Measurements from ENCODE around the gene PHTF2.
"Not testable (repeated sequence)": the region's sequence is repeated elsewhere in the genome, so short reads cannot be mapped to it uniquely, and the experiment has no call there.

PHTF2 gene

DNA sequence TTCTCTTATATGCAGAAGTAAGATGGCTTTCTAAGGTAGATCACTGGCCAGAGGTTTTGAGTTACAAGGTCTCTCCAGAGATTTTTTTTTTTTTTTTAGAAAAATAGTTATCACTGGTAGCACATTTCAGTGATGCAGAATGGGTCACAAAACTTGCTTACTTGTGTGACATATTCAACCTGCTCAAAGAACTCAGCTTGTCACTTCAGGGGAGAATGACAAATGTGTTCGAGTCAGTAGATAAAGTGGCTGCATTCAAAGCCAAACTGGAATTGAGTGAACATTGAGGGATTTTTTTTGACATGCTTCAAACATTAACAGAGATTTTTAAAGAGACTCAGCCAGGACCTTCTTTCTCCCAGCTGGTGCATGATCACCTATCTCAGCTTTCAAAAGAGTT, 33.4 kb downstream of the PHTF2 start:
- no peak for DNase-seq

- DNase-seq, result no peak
These were observed 34.6 kb downstream of the PHTF2 start for GRCh38 chr7:77833136-77833535.

GRCh38 chr7:77836425-77836824, 37.9 kb downstream of the PHTF2 start:
- DNase-seq, result not testable (repeated sequence)

DNA sequence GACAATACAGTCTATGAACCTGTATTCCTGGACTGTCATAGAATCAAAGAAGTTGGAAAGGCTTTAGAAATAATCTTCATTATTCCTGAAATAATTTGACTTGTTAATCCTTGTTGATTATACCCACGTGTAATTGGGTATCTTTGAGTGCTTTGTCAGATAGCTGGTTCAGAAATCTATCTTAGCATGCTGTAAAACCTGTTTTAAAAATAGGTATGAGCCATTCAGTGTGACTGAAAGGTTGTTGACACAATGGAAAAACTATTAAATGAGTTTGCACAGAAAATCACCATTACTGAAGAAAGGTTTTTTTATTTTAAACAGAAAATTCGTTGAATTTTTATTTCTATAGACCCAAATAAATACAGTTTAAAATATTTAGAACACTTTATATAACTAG, 38.7 kb downstream of the PHTF2 start:
- no peak for DNase-seq

- no peak for DNase-seq
These were observed 39.4 kb downstream of the PHTF2 start for GRCh38 chr7:77837966-77838365.

GRCh38 chr7:77838929-77839491, 40.4 kb downstream of the PHTF2 start:
- DNase-seq, result no peak

- DNase-seq, result no peak
These were observed 41.3 kb downstream of the PHTF2 start for GRCh38 chr7:77839919-77840318.

DNA sequence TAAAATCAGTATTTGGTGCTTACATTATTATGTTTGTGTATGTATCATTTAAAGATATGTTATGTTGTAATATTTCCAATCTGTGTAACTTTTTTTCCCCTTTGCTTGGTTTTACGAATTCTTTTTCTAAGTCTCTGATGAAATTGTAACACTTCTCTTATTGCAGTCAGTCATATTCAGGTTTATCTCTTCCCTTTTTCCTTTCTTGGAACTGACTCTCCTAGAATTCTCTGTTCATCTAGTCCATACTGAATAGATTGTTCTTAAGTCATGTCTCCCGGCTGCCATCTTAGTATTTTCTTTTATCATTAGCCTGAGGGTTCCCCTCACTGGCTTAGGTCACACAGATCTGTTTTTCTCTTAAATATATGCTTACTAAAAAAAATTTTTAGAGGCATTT, 44.6 kb downstream of the PHTF2 start:
- DNase-seq, result no peak

DNA sequence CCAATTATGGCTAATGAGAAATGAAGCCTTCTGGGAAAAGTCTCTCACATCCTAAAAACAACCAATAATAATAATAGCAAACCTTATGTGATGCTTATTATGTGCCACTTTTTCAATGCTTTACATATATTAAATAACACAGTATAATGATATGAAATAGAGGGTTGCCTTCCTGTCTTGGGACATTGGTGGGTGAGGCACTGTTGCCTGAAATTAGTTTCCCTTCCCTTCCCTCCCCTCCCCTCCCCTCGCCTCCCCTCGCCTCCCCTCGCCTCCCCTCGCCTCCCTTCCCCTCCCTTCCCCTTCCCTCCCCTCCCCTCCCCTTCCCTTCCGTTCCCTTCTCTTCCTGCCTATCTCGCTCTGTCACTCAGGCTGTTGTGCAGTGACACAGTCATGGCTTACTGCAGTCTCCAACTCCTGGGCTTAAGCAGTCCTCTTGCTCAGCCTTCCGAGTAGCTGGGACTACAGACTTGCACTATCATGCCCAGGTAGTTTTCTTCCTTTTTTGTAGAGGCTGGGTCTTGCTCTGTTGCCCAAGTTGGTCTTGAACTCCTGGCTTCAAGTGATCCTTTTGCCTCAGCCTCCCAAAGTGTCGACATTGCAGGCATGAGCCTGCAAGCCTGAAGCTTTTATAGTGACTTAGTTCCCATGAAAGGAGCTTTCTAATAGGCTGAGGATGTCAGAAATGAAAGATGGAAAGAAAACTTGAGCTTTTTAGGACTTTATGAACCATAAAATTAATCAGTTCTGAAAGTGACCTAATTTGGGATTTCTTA, 47.9 kb downstream of the PHTF2 start:
- DNase-seq, result no peak

DNA sequence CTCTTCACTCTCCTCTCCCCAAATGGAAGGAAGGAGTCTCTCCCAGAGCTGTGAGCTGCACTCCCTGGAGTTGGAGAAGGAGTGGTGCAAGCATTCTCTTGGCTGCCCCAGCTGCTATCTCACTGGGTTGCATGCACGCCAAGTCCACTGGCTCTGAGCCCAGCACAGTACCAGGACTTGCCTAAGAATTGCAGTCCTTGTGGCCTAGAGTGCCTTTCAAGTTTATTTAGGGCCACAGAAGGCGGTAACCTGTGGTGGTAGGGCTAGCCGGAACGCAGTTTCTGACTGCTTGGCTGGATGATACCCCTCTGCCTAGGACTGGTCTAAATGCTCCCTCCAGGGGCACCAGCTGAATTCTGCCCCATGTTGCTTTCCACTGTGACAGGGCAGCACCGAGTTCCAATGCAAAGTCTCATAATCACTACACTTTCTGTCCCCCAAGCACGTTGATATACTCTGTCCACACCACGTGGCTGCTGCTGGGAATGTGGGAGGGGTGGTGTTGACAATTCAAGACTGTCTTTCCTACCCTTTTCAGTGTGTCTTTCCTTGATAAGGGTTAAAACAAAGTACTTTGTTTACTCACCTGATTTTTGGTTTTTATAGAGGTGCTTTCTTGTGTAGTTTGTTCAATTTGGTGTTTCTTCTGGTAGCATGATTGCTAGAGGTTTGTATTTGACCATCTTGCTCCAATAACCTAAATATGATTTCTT, 57.0 kb downstream of the PHTF2 start:
- DNase-seq, result no peak

GRCh38 chr7:77858278-77858677, 59.7 kb downstream of the PHTF2 start:
- DNase-seq, result no peak

DNA sequence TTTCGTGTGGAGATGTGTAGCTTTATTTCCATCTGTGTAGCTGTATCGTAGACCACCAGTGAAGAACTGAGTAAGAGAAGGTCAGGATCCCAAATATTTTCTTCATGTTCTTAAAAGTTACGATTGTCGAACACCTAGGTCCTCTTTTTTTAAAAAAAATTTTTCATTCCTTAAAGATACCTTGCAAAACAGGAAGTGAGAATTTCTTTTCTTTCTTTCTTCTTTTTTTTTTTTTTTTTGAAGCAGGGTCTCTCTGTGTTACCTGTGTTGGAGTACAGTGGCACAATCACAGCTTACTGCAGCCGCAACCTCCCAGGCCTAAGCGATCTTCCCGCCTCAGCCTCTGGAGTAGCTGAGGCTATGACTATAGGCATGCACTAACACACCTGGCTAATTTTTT, 60.8 kb downstream of the PHTF2 start:
- no peak for DNase-seq

DNA sequence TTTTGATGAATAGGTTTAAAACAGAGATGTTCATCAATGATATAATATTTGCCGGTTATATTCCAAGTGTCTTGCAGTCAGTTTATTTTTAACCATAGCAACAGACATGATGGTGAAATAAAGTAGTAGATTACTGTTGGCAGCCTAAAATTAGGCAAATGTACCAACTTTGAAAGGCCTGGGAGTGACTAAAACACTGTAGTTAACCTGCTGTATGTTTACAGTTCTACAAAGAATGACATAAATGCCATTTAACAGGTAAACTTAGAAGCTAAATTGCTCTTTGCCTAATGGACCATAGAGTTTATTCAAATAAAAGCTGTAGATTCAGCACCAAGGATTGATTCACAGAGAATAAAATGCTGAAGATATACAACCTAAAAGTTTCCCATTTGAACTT, 64.1 kb downstream of the PHTF2 start:
- no peak for DNase-seq

DNA sequence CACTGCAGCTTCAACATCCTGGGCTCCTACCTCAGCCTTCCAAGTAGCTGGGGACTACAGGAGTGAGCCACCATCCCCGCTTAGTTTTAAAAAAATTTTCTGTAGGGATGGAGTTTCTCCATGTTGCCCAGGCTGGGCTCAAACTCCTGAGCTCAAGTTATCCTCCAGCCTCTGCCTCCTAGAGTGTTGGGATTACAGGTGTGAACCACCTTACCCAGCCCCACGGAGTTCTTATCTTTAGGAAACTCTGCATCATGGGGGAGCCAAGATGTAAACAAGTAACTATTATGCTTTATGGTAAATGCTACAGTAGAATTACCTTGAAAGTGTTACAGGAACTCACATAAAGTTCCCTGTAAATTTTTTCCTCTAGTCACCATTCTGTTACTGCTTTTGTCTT, 65.3 kb downstream of the PHTF2 start:
- DNase-seq, result no peak

- no peak for DNase-seq
These were observed 67.8 kb downstream of the PHTF2 start for GRCh38 chr7:77866370-77866769.

DNA sequence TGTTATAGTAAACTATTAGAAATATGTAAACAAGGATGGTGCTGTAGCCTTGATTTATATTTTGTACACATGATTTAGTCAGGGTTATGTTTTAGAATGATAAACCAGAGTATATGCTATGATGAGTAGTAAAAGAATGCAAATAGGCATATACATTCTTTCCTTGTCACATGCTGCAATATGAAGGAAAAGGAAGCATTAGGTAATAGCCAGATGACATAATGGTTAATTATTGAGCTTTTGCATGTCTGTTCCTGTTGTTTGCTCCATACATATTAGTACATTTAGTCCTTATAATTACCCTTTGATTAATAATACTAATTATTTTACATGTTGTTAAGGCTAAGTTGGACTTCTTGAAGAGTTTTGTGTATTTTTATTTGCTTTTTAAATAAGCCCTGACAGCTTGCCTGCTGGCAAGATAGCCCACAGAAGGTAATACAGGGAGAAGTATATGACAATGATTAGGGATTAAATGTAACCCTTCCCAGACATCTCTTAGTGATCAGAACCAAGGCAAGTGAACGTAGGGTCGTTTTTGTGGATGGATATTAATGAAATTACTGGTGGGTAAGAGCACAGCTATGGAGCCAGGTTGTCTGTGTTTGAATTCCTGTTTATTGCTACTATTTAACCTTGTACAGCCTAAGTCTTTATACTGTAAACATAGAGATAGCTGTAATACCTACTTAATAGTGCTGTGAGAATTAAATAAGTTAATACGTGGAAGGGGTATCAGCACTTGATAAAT, 68.4 kb downstream of the PHTF2 start:
- DNase-seq, result no peak

- no peak for DNase-seq
These were observed 68.9 kb downstream of the PHTF2 start for GRCh38 chr7:77867537-77867865.

DNA sequence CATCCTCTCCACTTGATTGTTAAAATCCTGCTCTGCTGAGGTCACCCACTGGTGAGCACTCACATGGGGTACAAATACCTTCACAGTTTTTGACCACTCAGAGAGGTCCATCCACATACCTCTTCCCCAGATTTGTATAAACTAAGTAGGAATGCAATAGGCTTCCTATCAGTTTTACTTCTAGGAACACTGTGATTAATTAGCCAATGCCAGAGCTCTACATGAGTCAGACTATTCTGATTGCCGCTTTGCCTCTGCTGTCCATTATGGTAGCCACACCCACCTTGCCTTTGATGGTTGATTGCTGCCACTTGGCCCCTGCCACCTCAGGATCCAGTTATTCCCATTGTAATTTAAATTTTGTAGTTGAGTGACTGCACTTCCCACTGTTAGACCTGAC, 73.7 kb downstream of the PHTF2 start:
- DNase-seq, result not testable (repeated sequence)

DNA sequence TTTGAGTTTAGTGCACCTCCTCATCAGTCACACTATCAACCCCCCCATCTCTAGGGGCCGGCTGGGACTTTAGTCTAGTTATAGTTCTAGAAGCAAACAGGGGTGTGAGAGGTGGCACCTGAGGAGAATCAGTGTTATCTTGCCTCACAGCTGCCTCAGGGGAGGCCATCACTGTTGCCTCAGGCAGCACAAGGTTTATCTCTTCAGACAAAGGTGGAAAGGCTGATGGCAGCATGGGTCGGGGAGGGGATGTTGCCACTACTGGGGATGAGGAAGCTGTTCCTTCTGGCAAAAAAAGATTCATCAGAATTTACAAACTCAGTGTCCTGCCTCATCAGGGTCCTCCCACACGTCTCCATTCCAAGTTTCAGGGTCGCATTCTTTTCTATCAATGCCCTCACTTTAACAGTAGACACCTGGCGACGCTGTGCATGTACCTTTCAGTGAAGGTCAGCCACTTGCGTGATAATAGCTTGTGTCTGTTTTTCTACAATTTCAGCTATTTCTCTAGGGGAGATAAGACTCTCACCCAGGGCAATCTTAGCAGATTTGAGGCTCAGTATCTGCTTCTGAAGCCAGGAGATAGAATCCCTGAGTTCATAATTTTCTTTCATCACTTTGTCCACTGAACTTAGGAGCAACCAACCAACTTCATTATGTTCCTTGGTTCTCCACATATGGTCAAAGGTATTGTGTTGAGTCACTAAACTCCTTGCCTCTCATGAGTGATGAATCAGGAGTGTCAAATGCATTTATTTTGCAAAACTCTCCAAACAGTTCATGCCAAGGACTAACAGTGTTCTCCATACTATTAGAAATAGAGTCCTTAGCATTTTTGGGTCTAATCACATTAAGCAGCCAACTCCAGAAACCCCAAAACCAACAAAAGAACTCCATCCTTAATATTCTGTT, 75.1 kb downstream of the PHTF2 start:
- DNase-seq, result not testable (repeated sequence)

- DNase-seq, result no peak
These were observed 79.2 kb downstream of the PHTF2 start for GRCh38 chr7:77877791-77878190.

DNA sequence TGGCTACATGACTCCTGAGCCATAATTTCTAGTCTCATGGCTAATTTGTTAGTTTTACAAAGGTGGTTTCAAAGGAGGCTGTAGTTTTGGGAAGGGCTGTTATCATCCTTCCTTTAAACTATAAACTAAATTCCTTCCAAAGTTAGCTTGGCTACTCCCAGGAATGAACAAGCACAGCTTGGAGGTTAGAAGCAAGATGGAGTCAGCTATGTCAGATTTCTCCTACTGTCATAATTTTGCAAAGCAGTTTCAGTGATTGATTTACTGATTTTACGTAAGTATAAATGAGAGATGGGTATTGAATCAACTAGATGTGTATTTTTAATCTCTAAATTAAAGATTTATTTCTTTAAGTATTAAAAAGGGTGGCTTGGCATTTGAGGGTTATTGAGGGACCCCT, 79.9 kb downstream of the PHTF2 start:
- DNase-seq, result no peak

DNA sequence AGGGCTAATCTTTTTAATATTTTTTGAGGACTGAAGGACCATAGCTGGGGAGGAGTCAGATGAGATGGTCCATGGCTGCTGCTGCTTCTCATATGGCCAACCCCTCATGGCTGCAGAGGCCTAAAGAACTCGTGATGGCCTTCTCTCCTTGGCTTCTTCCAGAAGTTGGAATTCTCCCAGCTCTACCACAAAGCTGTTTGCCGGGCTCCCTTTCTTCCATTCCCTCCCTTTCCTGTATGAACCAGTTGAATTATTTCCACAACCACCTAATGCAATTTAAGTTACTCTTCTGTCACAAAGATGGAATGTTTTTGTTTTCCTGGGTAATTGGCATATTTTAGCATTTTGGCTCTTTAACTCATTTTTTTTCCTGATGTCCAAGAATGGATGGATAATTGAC, 80.7 kb downstream of the PHTF2 start:
- DNase-seq, result no peak

- DNase-seq, result no peak
These were observed 83.3 kb downstream of the PHTF2 start for GRCh38 chr7:77881871-77882270.

All from activated T-cell treated with anti-CD3 and anti-CD28 coated beads, Interleukin-2, amount 50 U/mL, for 48 hours (primary cell).